LNCAP (cell line): ENCODE data around the gene FHOD3.

Experiments
- CTCF ChIP-seq: fragments of 450-650 bp; IDR thresholded peaks from 2 replicates; pipeline ENCODE4 v1.5.1; 2017; ENCODE audit warnings: mild to moderate bottlenecking

FHOD3 gene

GRCh38 chr18:36595818-36596215 lies 298.3 kb downstream of the FHOD3 start:
- TF ChIP-seq CTCF = no peak

- no peak for TF ChIP-seq CTCF
These were observed 300.1 kb downstream of the FHOD3 start for GRCh38 chr18:36597636-36598035.

GRCh38 chr18:36600548-36600947 lies 303.0 kb downstream of the FHOD3 start:
- TF ChIP-seq CTCF = no peak

- TF ChIP-seq CTCF = no peak
These were observed 303.8 kb downstream of the FHOD3 start for GRCh38 chr18:36601316-36601715.

- TF ChIP-seq CTCF = no peak
These were observed 304.6 kb downstream of the FHOD3 start for GRCh38 chr18:36602071-36602470.

GRCh38 chr18:36602620-36603019 lies 305.1 kb downstream of the FHOD3 start:
- TF ChIP-seq CTCF = no peak

GRCh38 chr18:36608107-36608506 lies 310.6 kb downstream of the FHOD3 start:
- TF ChIP-seq CTCF = no peak

- TF ChIP-seq CTCF = no peak
These were observed 312.7 kb downstream of the FHOD3 start for GRCh38 chr18:36610258-36610657.
